AG04449 (cell line): Measurements from ENCODE around the gene TNFSF13.
A peak's percentile ranks its signal among the peaks of the same experiment; 100 is the strongest.

ENCODE experiments used
- CTCF ChIA-PET: fragments of 350-600 bp; formaldehyde crosslinking; extraction: SDS; loops from one replicate; lab custom pipeline; 2021; ENCODE audit warnings: antibody characterized with exemption; lab: Yijun Ruan, JAX
- POLR2A ChIA-PET: fragments of 400-600, 350-600 bp; formaldehyde crosslinking; extraction: SDS; loops from one replicate; lab custom pipeline; 2020; ENCODE audit warnings: antibody characterized with exemption, inconsistent platforms; lab: Yijun Ruan, JAX
- DNase-seq: peaks from one replicate; pipeline ENCODE4 v3.0.0-alpha.2; 2010; ENCODE audit warnings: low read depth, low spot score
- H3K4me3 ChIP-seq: 2 replicates; pipeline ENCODE4 v1.5.1; 2011; ENCODE audit warnings: low read depth, mild to moderate bottlenecking, control low read depth, low read length
- CTCF ChIP-seq: IDR thresholded peaks from one replicate; pipeline ENCODE4 v1.5.1; 2011; ENCODE audit warnings: mild to moderate bottlenecking, moderate library complexity, low read length, control low read depth, inconsistent platforms; ENCODE audit not compliant: insufficient read depth; ENCODE audit errors: missing control alignments

Gene TNFSF13

GRCh38 chr17:7538050-7538449, 20.5 kb upstream of the TNFSF13 start:
- DNase-seq, result no peak
- CTCF ChIA-PET, result interaction anchor here (1.5 to 2.3 kb wide), 2 partner anchors 23 to 24 kb away, joined by 4 to 16 read pairs; partner anchors contain the start of gene SENP3
- POLR2A ChIA-PET, result no interaction called here
- no peak for TF ChIP-seq CTCF
- H3K4me3 ChIP-seq, result no peak overlapping the region

GRCh38 chr17:7538891-7539545, 19.5 kb upstream of the TNFSF13 start:
- ChIA-PET POLR2A (interaction anchor here (0.7 kb wide), 1 partner anchor 77 kb away, joined by 3 read pairs; no protein-coding TSS in a partner anchor), CTCF (interaction anchor here (1.1 to 2.3 kb wide), 3 partner anchors 22 to 25 kb away, joined by 4 to 16 read pairs (median 6); partner anchors contain the start of gene SENP3)
- H3K4me3 ChIP-seq, result no peak overlapping the region
- DNase-seq, result no peak
- no peak for TF ChIP-seq CTCF

DNA sequence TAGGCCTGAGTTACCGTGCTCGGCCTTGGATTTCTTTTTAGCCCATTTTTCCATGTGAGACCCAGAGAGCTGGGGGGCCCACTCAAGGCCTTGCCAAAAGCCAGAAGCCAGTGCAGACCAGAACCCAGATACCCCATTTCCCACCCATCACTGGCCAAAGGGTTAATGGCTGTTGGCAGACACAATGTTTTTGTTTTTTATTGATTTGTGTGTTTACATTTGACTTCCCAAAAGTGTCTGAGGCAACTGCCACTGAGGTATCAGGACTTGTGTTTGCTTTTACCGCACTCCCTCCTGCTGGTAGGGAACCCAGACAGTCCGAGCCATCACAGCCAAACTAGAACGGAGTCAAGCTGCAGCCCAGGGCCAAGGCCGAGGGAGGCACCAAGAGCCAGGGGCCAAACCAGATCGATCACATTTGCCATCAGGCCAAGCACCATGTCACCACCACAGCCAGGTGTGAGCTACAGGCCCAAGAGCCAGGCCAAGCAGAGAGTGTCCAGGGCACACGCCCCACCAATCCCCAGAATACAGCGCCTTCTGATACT, 17.4 kb upstream of the TNFSF13 start:
- TF ChIP-seq CTCF, result no peak
- no peak for DNase-seq
- ChIA-PET POLR2A (no interaction called here), CTCF (interaction anchor here (1.3 to 13.4 kb wide), 2 partner anchors 20 to 27 kb away, joined by 6 to 77 read pairs; no protein-coding TSS in a partner anchor)
- no peak overlapping the region for H3K4me3 ChIP-seq

DNA sequence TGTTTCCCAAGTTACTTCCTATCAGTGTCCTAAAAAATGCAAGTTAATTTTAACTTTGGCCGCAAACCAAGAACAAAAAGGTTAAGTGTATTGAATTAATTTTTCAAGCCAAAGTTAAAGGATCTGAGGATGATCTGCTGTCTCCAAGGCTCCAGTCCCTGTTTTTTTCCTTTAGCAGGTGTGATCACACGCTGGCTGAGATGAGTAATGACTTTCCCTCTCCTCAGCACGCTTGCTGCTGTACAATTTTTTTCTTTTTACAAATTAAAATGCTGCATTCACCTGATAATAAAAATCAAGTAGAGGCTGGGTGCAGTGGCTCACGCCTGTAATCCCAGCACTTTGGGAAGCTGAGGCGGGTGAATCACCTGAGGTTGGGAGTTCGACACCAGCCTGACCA, 13.6 kb upstream of the TNFSF13 start:
- no peak overlapping the region for H3K4me3 ChIP-seq
- CTCF ChIA-PET, result interaction anchor here (10.5 to 13.4 kb wide), 2 partner anchors 16 to 31 kb away, joined by 77 to 115 read pairs; partner anchors contain the start of gene SENP3
- POLR2A ChIA-PET, result no interaction called here
- no peak for DNase-seq
- TF ChIP-seq CTCF, result no peak

DNA sequence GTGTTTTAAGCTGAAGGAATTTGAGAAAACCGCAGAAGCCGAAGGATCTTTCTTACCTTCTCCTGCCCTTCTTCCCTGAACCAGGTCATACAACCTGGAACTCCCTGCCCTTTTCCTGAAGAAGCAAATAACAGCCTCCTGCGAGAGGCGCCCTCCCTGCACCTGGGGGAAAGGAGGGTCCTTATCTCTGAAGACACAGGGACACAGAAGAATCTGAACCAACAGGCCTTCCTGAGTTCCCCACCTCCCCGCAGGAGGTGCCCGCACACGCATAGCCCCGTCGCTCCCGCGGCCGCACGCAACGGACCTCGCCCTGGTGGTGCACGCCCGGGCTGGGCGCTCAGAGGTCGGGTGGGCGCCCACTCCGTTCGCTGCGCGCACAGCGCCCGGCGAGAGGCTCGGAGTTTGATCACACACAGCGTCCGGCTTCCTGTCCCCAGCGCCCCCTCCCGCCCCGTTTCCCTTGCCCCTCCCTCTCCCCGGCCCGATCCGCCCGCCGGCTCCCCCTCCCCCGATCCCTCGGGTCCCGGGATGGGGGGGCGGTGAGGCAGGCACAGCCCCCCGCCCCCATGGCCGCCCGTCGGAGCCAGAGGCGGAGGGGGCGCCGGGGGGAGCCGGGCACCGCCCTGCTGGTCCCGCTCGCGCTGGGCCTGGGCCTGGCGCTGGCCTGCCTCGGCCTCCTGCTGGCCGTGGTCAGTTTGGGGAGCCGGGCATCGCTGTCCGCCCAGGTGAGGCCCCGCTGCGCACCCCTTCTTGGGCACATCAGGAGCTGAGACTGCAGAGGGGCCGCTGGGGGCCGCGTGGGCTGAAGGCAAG, 9.8 kb upstream of the TNFSF13 start, which contains the start of gene TNFSF12:
TNFSF12 (plus strand) TSS at position 474 of the 816 bp plus-strand sequence; CDS start at position 570, 96 bp downstream.
- peak; percentile 44 for TF ChIP-seq CTCF
- no peak for DNase-seq
- peak within 1 kb of the TSS; percentile 70 for H3K4me3 ChIP-seq
- CTCF ChIA-PET, result interaction anchor here (0.6 to 13.4 kb wide), 7 partner anchors 10 to 268 kb away, joined by 3 to 115 read pairs (median 3); partner anchors contain the start of genes SENP3 and TNFSF13
- POLR2A ChIA-PET, result no interaction called here
